ENCODE data around the gene RNF112.

DNA sequence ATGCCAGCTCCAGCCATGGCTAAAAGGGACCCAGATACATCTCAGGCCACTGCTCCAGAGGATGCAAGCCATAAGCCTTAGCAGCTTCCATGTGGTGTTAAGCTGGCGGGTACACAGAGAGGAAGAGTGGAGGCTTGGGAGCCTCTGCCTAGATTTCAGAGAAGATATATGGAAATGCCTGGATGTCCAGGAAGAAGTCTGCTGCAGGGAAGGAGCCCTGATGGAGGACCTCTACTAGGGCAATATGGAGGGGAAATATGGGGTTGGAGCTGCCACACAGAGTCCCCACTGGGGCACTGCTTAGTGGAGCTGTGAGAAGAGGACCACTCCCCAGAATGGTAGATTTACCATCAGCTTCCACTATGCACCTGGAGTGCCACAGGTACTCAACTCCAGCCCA is 32.1 kb downstream of the RNF112 start:
- TF ChIP-seq EZH2 (IDR thresholded peaks at IDR 0.05; ENCODE audit: insufficient read depth, poor library complexity, severe bottlenecking) (no peak), EZH2phosphoT487 (IDR thresholded peaks at IDR 0.05; ENCODE audit: insufficient read depth, low read depth) (no peak)

All from GM23248 (cell line).